ENCODE measurements around the gene KDF1. TPM values are rescaled to one million over a fixed set of nuclear protein-coding genes. Genes with fewer than 3 reads are reported as not detected.

KDF1 gene
- total and polyA plus RNA-seq, 4 donors: 1.0 to 4.6 (median 1.8) TPM

GRCh38 chr1:26957306-26957705 lies 3.0 kb downstream of the KDF1 start:
- WGBS: 94% methylated on average over 3 of the region's 3 CpGs
- H3K4me3 ChIP-seq (ENCODE audit: low read depth in 1 of 3, low read length in 3 of 3): no peak overlapping the region
- H3K9me3 ChIP-seq (ENCODE audit: control insufficient read depth in 4 of 4, low read length in 3 of 4): no peaks in the 10 kb centered on the region
- TF ChIP-seq HNF4A (conservative IDR thresholded peaks at IDR 0.05) (no peak), JUND (IDR thresholded peaks at IDR 0.05) (no peak)
- no peak overlapping the region for H3K27ac ChIP-seq (ENCODE audit: low read depth in 1 of 2, low read length in 2 of 2)
- no peak for DNase-seq (ENCODE audit: low spot score)
- H3K4me1 ChIP-seq (ENCODE audit: control insufficient read depth in 4 of 4, insufficient read depth in 4 of 4, low read length in 3 of 4): peaks cover 0 to 18% (median 7%) of the 10 kb centered on the region in 4 donors
- H3K36me3 ChIP-seq (ENCODE audit: control insufficient read depth in 4 of 4, insufficient read depth in 3 of 4, low read depth in 1 of 4, low read length in 3 of 4): no peaks in the 10 kb centered on the region
- no peak overlapping the region for H3K9ac ChIP-seq (ENCODE audit: low read depth in 1 of 2, low read length in 2 of 2)
- no peaks in the 10 kb centered on the region for H3K27me3 ChIP-seq (ENCODE audit: control insufficient read depth in 4 of 4, insufficient read depth in 4 of 4, low read length in 3 of 4)

- TF ChIP-seq RAD21 (IDR thresholded peaks at IDR 0.05) (no peak), HNF4G (IDR thresholded peaks at IDR 0.05) (no peak), ZBTB33 (IDR thresholded peaks at IDR 0.05) (no peak), TAF1 (conservative IDR thresholded peaks at IDR 0.05) (no peak), JUND (IDR thresholded peaks at IDR 0.05) (no peak), REST (IDR thresholded peaks at IDR 0.05) (no peak), ATF3 (IDR thresholded peaks at IDR 0.05) (no peak), FOXA2 (IDR thresholded peaks at IDR 0.05) (no peak), GABPA (IDR thresholded peaks at IDR 0.05 in 1 of 2, conservative IDR thresholded peaks at IDR 0.05 in 1 of 2) (no peak), SP1 (IDR thresholded peaks at IDR 0.05) (no peak), MAX (IDR thresholded peaks at IDR 0.05) (no peak), YY1 (IDR thresholded peaks at IDR 0.05) (no peak), CTCF (IDR thresholded peaks at IDR 0.05; ENCODE audit: low read depth, low read length, missing input control) (no peak), FOXA1 (IDR thresholded peaks at IDR 0.05) (no peak), RXRA (IDR thresholded peaks at IDR 0.05) (no peak), HNF4A (conservative IDR thresholded peaks at IDR 0.05) (no peak), EGR1 (IDR thresholded peaks at IDR 0.05; ENCODE audit: low read depth in 2 of 2) (no peak), NR2F2 (IDR thresholded peaks at IDR 0.05) (no peak)
- H3K27me3 ChIP-seq (ENCODE audit: control insufficient read depth in 4 of 4, insufficient read depth in 4 of 4, low read length in 3 of 4): no peaks in the 10 kb centered on the region
- peaks cover 0 to 14% (median 7%) of the 10 kb centered on the region in 4 donors for H3K4me1 ChIP-seq (ENCODE audit: control insufficient read depth in 4 of 4, insufficient read depth in 4 of 4, low read length in 3 of 4)
- no peak overlapping the region for H3K4me3 ChIP-seq (ENCODE audit: low read depth in 1 of 3, low read length in 3 of 3)
- no peaks in the 10 kb centered on the region for H3K9me3 ChIP-seq (ENCODE audit: control insufficient read depth in 4 of 4, low read length in 3 of 4)
- no peak for DNase-seq (ENCODE audit: low spot score)
- no peak overlapping the region for H3K9ac ChIP-seq (ENCODE audit: low read depth in 1 of 2, low read length in 2 of 2)
- no peak overlapping the region for H3K27ac ChIP-seq (ENCODE audit: low read depth in 1 of 2, low read length in 2 of 2)
- 87% methylated on average over 3 of the region's 3 CpGs for WGBS
- peaks cover 0 to 1% (median 0%) of the 10 kb centered on the region in 4 donors for H3K36me3 ChIP-seq (ENCODE audit: control insufficient read depth in 4 of 4, insufficient read depth in 3 of 4, low read depth in 1 of 4, low read length in 3 of 4)
Measured at GRCh38 chr1:26956321-26956720, 3.9 kb downstream of the KDF1 start.
